MCF 10A (cell line): ENCODE results near the gene LRMDA. TPM values are rescaled to one million over a fixed set of nuclear protein-coding genes. Genes with fewer than 3 reads are reported as not detected.
"Not testable (repeated sequence)": the region's sequence is repeated elsewhere in the genome, so short reads cannot be mapped to it uniquely, and the experiment has no call there.

ENCODE experiments used
- BruUV-seq: library from RNA; stranded (reverse); fragments of 400-500 nt; replicated peaks from 2 replicates; lab custom pipeline; 2021; lab: Mats Ljungman, UMichigan
- CTCF ChIA-PET: fragments of 300-600 bp; sonication (Branson Sonifier 250); formaldehyde crosslinking; extraction: SDS; loops from one replicate; lab custom pipeline; 2021; ENCODE audit warnings: antibody characterized with exemption, inconsistent platforms; lab: Yijun Ruan, JAX
- POLR2A ChIA-PET: fragments of 300-600, 350-650 bp; sonication (Branson Sonifier 250); formaldehyde crosslinking; extraction: SDS; loops from one replicate; lab custom pipeline; 2020; ENCODE audit warnings: antibody characterized with exemption, inconsistent platforms; lab: Yijun Ruan, JAX
- DNase-seq: peaks from one replicate; pipeline ENCODE4 v3.0.0-alpha.2; 2018; ENCODE audit not compliant: unreplicated experiment
- H3K27ac Mint-ChIP-seq: one replicate; pipeline ENCODE4 v1.8.0; 2022; ENCODE audit warnings: mild to moderate bottlenecking, low read depth, mixed read lengths; ENCODE audit not compliant: unreplicated experiment
- H3K27me3 Mint-ChIP-seq: one replicate; pipeline ENCODE4 v1.8.0; 2022; ENCODE audit warnings: mixed read lengths; ENCODE audit not compliant: insufficient read depth, unreplicated experiment
- H3K36me3 Mint-ChIP-seq: one replicate; pipeline ENCODE4 v1.8.0; 2022; ENCODE audit warnings: mild to moderate bottlenecking, moderate library complexity, mixed read lengths; ENCODE audit not compliant: insufficient read depth, unreplicated experiment
- H3K4me1 Mint-ChIP-seq: one replicate; pipeline ENCODE4 v1.8.0; 2022; ENCODE audit warnings: mixed read lengths; ENCODE audit not compliant: insufficient read depth, unreplicated experiment
- H3K4me3 Mint-ChIP-seq: one replicate; pipeline ENCODE4 v1.8.0; 2022; ENCODE audit warnings: mild to moderate bottlenecking, moderate library complexity, mixed read lengths; ENCODE audit not compliant: unreplicated experiment
- H3K9me3 Mint-ChIP-seq: one replicate; pipeline ENCODE4 v1.8.0; 2022; ENCODE audit warnings: mixed read lengths; ENCODE audit not compliant: unreplicated experiment
- CTCF ChIP-seq: fragments of 200-600 bp; IDR thresholded peaks from one replicate; pipeline ENCODE4 v1.8.0; 2022; ENCODE audit warnings: antibody characterized with exemption, mild to moderate bottlenecking; ENCODE audit not compliant: unreplicated experiment
- intact Hi-C: fragments of 100-400 bp; cut with micrococcal nuclease; formaldehyde crosslinking; loops from 2 replicates; pipeline ENCODE4 v1.14.1; 2022
- total RNA-seq: library from RNA; stranded (reverse); gene quantifications from 2 replicates; pipeline ENCODE4 v1.2.3, GENCODE V29; 2022

Gene LRMDA
- total RNA-seq, 1 experiment from 2014 or later, result not detected

- H3K27me3 Mint-ChIP-seq, result no peaks in the 10 kb centered on the region
- no peak overlapping the region for H3K4me3 Mint-ChIP-seq
- H3K27ac Mint-ChIP-seq, result no peak overlapping the region
- DNase-seq, result no peak
- TF ChIP-seq CTCF, result no peak
- intact Hi-C loops, result no loop called here
- ChIA-PET POLR2A (interaction anchor here (0.7 to 0.9 kb wide), 2 partner anchors 36 to 362 kb away, joined by 3 to 4 read pairs; no protein-coding TSS in a partner anchor), CTCF (no interaction called here)
- no peaks in the 10 kb centered on the region for H3K36me3 Mint-ChIP-seq
- H3K9me3 Mint-ChIP-seq, result no peaks in the 10 kb centered on the region
- BruUV-seq, result no TSS peak
- no peaks in the 10 kb centered on the region for H3K4me1 Mint-ChIP-seq
Observed at GRCh38 chr10:75765789-75766096, 334.3 kb downstream of the LRMDA start.

GRCh38 chr10:75766106-75766505 lies 334.7 kb downstream of the LRMDA start:
- BruUV-seq, result no TSS peak
- TF ChIP-seq CTCF, result no peak
- Mint-ChIP-seq H3K36me3 (no peaks in the 10 kb centered on the region), H3K4me3 (no peak overlapping the region), H3K4me1 (peaks cover under 1% of the 10 kb centered on the region), H3K27me3 (no peaks in the 10 kb centered on the region), H3K9me3 (no peaks in the 10 kb centered on the region), H3K27ac (no peak overlapping the region)
- CTCF ChIA-PET, result interaction anchor here (0.7 kb wide), 1 partner anchor 75 kb away, joined by 3 read pairs; no protein-coding TSS in a partner anchor
- intact Hi-C loops, result no loop called here
- POLR2A ChIA-PET, result interaction anchor here (0.7 kb wide), 1 partner anchor 363 kb away, joined by 4 read pairs; no protein-coding TSS in a partner anchor
- DNase-seq, result no peak

- H3K27me3 Mint-ChIP-seq, H3K27ac Mint-ChIP-seq: not testable (repeated sequence)
Observed at GRCh38 chr10:75766752-75767151, 335.3 kb downstream of the LRMDA start.

GRCh38 chr10:75770626-75771081 lies 339.2 kb downstream of the LRMDA start:
- H3K4me1 Mint-ChIP-seq, result peaks cover 7% of the 10 kb centered on the region
- DNase-seq, result no peak
- intact Hi-C loops, result no loop called here
- TF ChIP-seq CTCF, result no peak
- no peaks in the 10 kb centered on the region for H3K27me3 Mint-ChIP-seq
- H3K36me3 Mint-ChIP-seq, result no peaks in the 10 kb centered on the region
- H3K4me3 Mint-ChIP-seq, result no peak overlapping the region
- no peak overlapping the region for H3K27ac Mint-ChIP-seq
- ChIA-PET CTCF (interaction anchor here (0.7 kb wide), 1 partner anchor 778 kb away, joined by 3 read pairs; no protein-coding TSS in a partner anchor), POLR2A (interaction anchor here (0.8 to 1.1 kb wide), 3 partner anchors 8 to 12 kb away, joined by 3 read pairs; no protein-coding TSS in a partner anchor)
- no TSS peak for BruUV-seq
- H3K9me3 Mint-ChIP-seq, result no peaks in the 10 kb centered on the region

More at GRCh38 chr10:75766752-75767151, 335.3 kb downstream of the LRMDA start:
- DNase-seq, BruUV-seq, H3K4me3 Mint-ChIP-seq, H3K4me1 Mint-ChIP-seq, intact Hi-C loops, H3K36me3 Mint-ChIP-seq, H3K9me3 Mint-ChIP-seq, POLR2A ChIA-PET: not testable (repeated sequence)
- CTCF ChIA-PET, result interaction anchor here (0.7 kb wide), 1 partner anchor 76 kb away, joined by 3 read pairs; no protein-coding TSS in a partner anchor
